ENCODE data around the gene OR6P1.

GRCh38 chr1:158570480-158570879 lies at the start of gene OR6P1:
- TF ChIP-seq CTCF (IDR thresholded peaks at IDR 0.05) = no peak
- no peak for TF ChIP-seq ZFX (IDR thresholded peaks at IDR 0.05; ENCODE audit: borderline replicate concordance)

All from 22Rv1 (cell line).